Liver (tissue), 9 donors: ENCODE data around the gene DMRTB1. TPM values are rescaled to one million over a fixed set of nuclear protein-coding genes. Genes with fewer than 3 reads are reported as not detected.

Source experiments
- DNase-seq: peaks from one replicate; pipeline ENCODE4 v3.0.0-alpha.2; 2017; ENCODE audit warnings: low spot score
- H3K27ac ChIP-seq, 2 donors: one replicate each; pipeline ENCODE4 v1.7.0; 2013; ENCODE audit warnings: inconsistent platforms in 2 of 2, low read length in 2 of 2, control low read depth in 1 of 2, low read depth in 1 of 2, mild to moderate bottlenecking in 1 of 2
- H3K27me3 ChIP-seq, 4 donors: one replicate each; pipeline versions ENCODE4 v1.6.1 to v1.7.0; 2013; ENCODE audit warnings: low read length in 3 of 4, inconsistent platforms in 1 of 4, mild to moderate bottlenecking in 1 of 4, moderate library complexity in 1 of 4; ENCODE audit not compliant: control insufficient read depth in 4 of 4, insufficient read depth in 4 of 4
- H3K36me3 ChIP-seq, 4 donors: one replicate each; pipeline versions ENCODE4 v1.6.1 to v1.7.0; 2013; ENCODE audit warnings: low read length in 3 of 4, mild to moderate bottlenecking in 3 of 4, low read depth in 1 of 4, moderate library complexity in 1 of 4; ENCODE audit not compliant: control insufficient read depth in 4 of 4, insufficient read depth in 3 of 4
- H3K4me1 ChIP-seq, 4 donors: one replicate each; pipeline versions ENCODE4 v1.6.1 to v1.7.0; 2013; ENCODE audit warnings: low read length in 3 of 4, mild to moderate bottlenecking in 3 of 4, moderate library complexity in 1 of 4; ENCODE audit not compliant: control insufficient read depth in 4 of 4, insufficient read depth in 4 of 4
- H3K4me3 ChIP-seq, 3 donors: one replicate each; pipeline versions ENCODE4 v1.6.1 to v1.7.0; 2013; ENCODE audit warnings: low read length in 3 of 3, control low read depth in 1 of 3, low read depth in 1 of 3, mild to moderate bottlenecking in 1 of 3
- H3K9ac ChIP-seq, 2 donors: one replicate each; pipeline ENCODE4 v1.7.0; 2013; ENCODE audit warnings: low read length in 2 of 2, mild to moderate bottlenecking in 2 of 2, moderate library complexity in 2 of 2, control low read depth in 1 of 2, low read depth in 1 of 2
- H3K9me3 ChIP-seq, 4 donors: one replicate each; pipeline versions ENCODE4 v1.6.1 to v1.7.0; 2013; ENCODE audit warnings: low read length in 3 of 4; ENCODE audit not compliant: control insufficient read depth in 4 of 4
- ATF3 ChIP-seq: IDR thresholded peaks from 2 replicates; pipeline ENCODE4 v1.6.1; 2016; ENCODE audit warnings: antibody characterized with exemption
- CTCF ChIP-seq: fragments of 150-350 bp; IDR thresholded peaks from 2 replicates; pipeline ENCODE4 v1.5.1; 2017; ENCODE audit warnings: improper control_type of control experiment, low read depth, low read length; ENCODE audit not compliant: missing input control
- EGR1 ChIP-seq, 2 donors: IDR thresholded peaks; 2 replicates each; pipeline ENCODE4 v1.6.1; 2016 to 2018; ENCODE audit warnings: antibody characterized with exemption in 2 of 2, low read depth in 2 of 2
- FOXA1 ChIP-seq: IDR thresholded peaks from 2 replicates; pipeline ENCODE4 v1.6.1; 2016; ENCODE audit warnings: antibody characterized with exemption
- FOXA2 ChIP-seq: IDR thresholded peaks from 2 replicates; pipeline ENCODE4 v1.6.1; 2016; ENCODE audit warnings: antibody characterized with exemption
- GABPA ChIP-seq, 2 donors: IDR thresholded peaks in 1 of 2; conservative IDR thresholded peaks in 1 of 2; 2 replicates each; pipeline ENCODE4 v1.6.1; 2016; ENCODE audit warnings: antibody characterized with exemption in 2 of 2, mild to moderate bottlenecking in 1 of 2, moderate library complexity in 1 of 2
- HNF4A ChIP-seq, 2 donors: conservative IDR thresholded peaks; 2 replicates each; pipeline ENCODE4 v1.6.1; 2016; ENCODE audit warnings: antibody characterized with exemption in 2 of 2, mild to moderate bottlenecking in 2 of 2
- HNF4G ChIP-seq: IDR thresholded peaks from 2 replicates; pipeline ENCODE4 v1.6.1; 2016; ENCODE audit warnings: antibody characterized with exemption
- JUND ChIP-seq, 2 donors: IDR thresholded peaks; 2 replicates each; pipeline ENCODE4 v1.6.1; 2016; ENCODE audit warnings: antibody characterized with exemption in 2 of 2
- MAX ChIP-seq: IDR thresholded peaks from 2 replicates; pipeline ENCODE4 v1.6.1; 2016; ENCODE audit warnings: antibody characterized with exemption
- NR2F2 ChIP-seq: IDR thresholded peaks from 2 replicates; pipeline ENCODE4 v1.6.1; 2016; ENCODE audit warnings: antibody characterized with exemption
- RAD21 ChIP-seq, 2 donors: IDR thresholded peaks; 2 replicates each; pipeline ENCODE4 v1.6.1; 2016; ENCODE audit warnings: antibody characterized with exemption in 2 of 2, mild to moderate bottlenecking in 2 of 2
- REST ChIP-seq: IDR thresholded peaks from 2 replicates; pipeline ENCODE4 v1.6.1; 2016; ENCODE audit warnings: antibody characterized with exemption, mild to moderate bottlenecking
- RXRA ChIP-seq, 2 donors: IDR thresholded peaks; 2 replicates each; pipeline ENCODE4 v1.6.1; 2017 to 2018; ENCODE audit warnings: antibody characterized with exemption in 2 of 2, mild to moderate bottlenecking in 1 of 2
- SP1 ChIP-seq: IDR thresholded peaks from 2 replicates; pipeline ENCODE4 v1.6.1; 2018; ENCODE audit warnings: antibody characterized with exemption, mild to moderate bottlenecking
- TAF1 ChIP-seq: conservative IDR thresholded peaks from 2 replicates; pipeline ENCODE4 v1.6.1; 2016; ENCODE audit warnings: antibody characterized with exemption, mild to moderate bottlenecking
- YY1 ChIP-seq: IDR thresholded peaks from 2 replicates; pipeline ENCODE4 v1.6.1; 2016; ENCODE audit warnings: antibody characterized with exemption, mild to moderate bottlenecking
- ZBTB33 ChIP-seq: IDR thresholded peaks from 2 replicates; pipeline ENCODE4 v1.6.1; 2016; ENCODE audit warnings: antibody characterized with exemption
- WGBS: extraction: QIAGEN DNeasy Blood & Tissue Kit; methylation state at CpG from one replicate; pipeline ENCODE4 v1.1.7; 2013; 5-methylcytosine and 5-hydroxymethylcytosine counted together
- polyA plus RNA-seq, 2 donors: library from polyadenylated mRNA; stranded (reverse) in 1 of 2; unstranded in 1 of 2; fragments of 200-250 nt in 1 of 2; fragments of >200 nt in 1 of 2; fragmentation: Nextera tagmentation in 1 of 2; extraction: Ambion mirVana in 1 of 2; gene quantifications; one replicate each; pipeline versions ENCODE4 v1.2.1 to v1.2.3, GENCODE V29; 2013 to 2015
- total RNA-seq, 2 donors: library from RNA; depleted of rRNA; stranded (reverse); fragments of >200 nt; gene quantifications; one replicate each; pipeline ENCODE4 v1.2.3, GENCODE V29; 2014
- donor health status: healthy.
- donor health status: healthy.
- donor health status: healthy.
- donor health status: healthy.
- donor health status: healthy.

The DMRTB1 gene
- total and polyA plus RNA-seq, 4 donors = not detected

GRCh38 chr1:53512807-53513755 lies 53.9 kb downstream of the DMRTB1 start:
- Histone ChIP-seq H3K27me3 (no peaks in the 10 kb centered on the region), H3K9me3 (no peaks in the 10 kb centered on the region), H3K36me3 (no peaks in the 10 kb centered on the region), H3K4me3 (no peak overlapping the region), H3K4me1 (no peaks in the 10 kb centered on the region), H3K27ac (no peak overlapping the region), H3K9ac (no peak overlapping the region)
- TF ChIP-seq HNF4A (conservative IDR thresholded peaks at IDR 0.05) (no peak), FOXA2 (no peak), HNF4G (no peak), ATF3 (no peak), YY1 (no peak), RXRA (IDR thresholded peaks at IDR 0.05) (no peak), MAX (no peak), ZBTB33 (no peak), GABPA (IDR thresholded peaks at IDR 0.05 in 1 of 2, conservative IDR thresholded peaks at IDR 0.05 in 1 of 2) (no peak), CTCF (no peak), RAD21 (IDR thresholded peaks at IDR 0.05) (no peak), SP1 (no peak), NR2F2 (no peak), REST (no peak), TAF1 (no peak), EGR1 (IDR thresholded peaks at IDR 0.05; ENCODE audit: low read depth in 2 of 2) (no peak), JUND (IDR thresholded peaks at IDR 0.05) (no peak), FOXA1 (no peak)
- WGBS = 83% methylated on average over 22 of the region's 22 CpGs
- no peak for DNase-seq
